Hippocampal formation (tissue), 2 donors: Measurements from ENCODE around the gene SLC4A2.
A peak's percentile ranks its signal among the peaks of the same experiment; 100 is the strongest.
"Not testable (repeated sequence)": the region's sequence is repeated elsewhere in the genome, so short reads cannot be mapped to it uniquely, and the experiment has no call there.

Experiments used
- DNase-seq, 2 donors: peaks; one replicate each; lab custom pipeline; 2025; lab: John Stamatoyannopoulos, UW

Gene SLC4A2

GRCh38 chr7:151059367-151060112 is at the start of gene SLC4A2:
Gene SLC4A2, plus strand, starts transcription at chr7:151059589. Its CDS starts 2,399 bp downstream, at chr7:151061988.
- peak; percentile 84 to 86 for DNase-seq

GRCh38 chr7:151010037-151010306 is 49.4 kb upstream of the SLC4A2 start:
- DNase-seq: no peak

GRCh38 chr7:151010307-151011096 is 48.9 kb upstream of the SLC4A2 start:
- no peak for DNase-seq

- no peak for DNase-seq
Observed at GRCh38 chr7:151011097-151011409, 48.3 kb upstream of the SLC4A2 start.

GRCh38 chr7:151011616-151012015 is 47.8 kb upstream of the SLC4A2 start:
- not testable (repeated sequence) for DNase-seq

- no peak for DNase-seq
Observed at GRCh38 chr7:151012031-151012692, 47.2 kb upstream of the SLC4A2 start.

- DNase-seq: no peak
Observed at GRCh38 chr7:151012911-151013347, 46.5 kb upstream of the SLC4A2 start.

GRCh38 chr7:151013356-151013732 is 46.0 kb upstream of the SLC4A2 start:
- DNase-seq: no peak

- DNase-seq: peak; percentile 37 to 54
Observed at GRCh38 chr7:151013733-151014497, 45.5 kb upstream of the SLC4A2 start.

- DNase-seq: no peak
Observed at GRCh38 chr7:151014950-151015349, 44.4 kb upstream of the SLC4A2 start.

GRCh38 chr7:151015967-151016366 is 43.4 kb upstream of the SLC4A2 start:
- DNase-seq: no peak

- DNase-seq: no peak
Observed at GRCh38 chr7:151016505-151016904, 42.9 kb upstream of the SLC4A2 start.

- no peak for DNase-seq
Observed at GRCh38 chr7:151016942-151017341, 42.4 kb upstream of the SLC4A2 start.

- no peak for DNase-seq
Observed at GRCh38 chr7:151017370-151017952, 41.9 kb upstream of the SLC4A2 start.

GRCh38 chr7:151017953-151018420 is 41.4 kb upstream of the SLC4A2 start:
- peak in 1 of 2 donors; percentile 30 for DNase-seq

- no peak for DNase-seq
Observed at GRCh38 chr7:151018421-151019129, 40.8 kb upstream of the SLC4A2 start.

GRCh38 chr7:151019130-151019447 is 40.3 kb upstream of the SLC4A2 start:
- DNase-seq: no peak

- DNase-seq: no peak
Observed at GRCh38 chr7:151020231-151020630, 39.2 kb upstream of the SLC4A2 start.

GRCh38 chr7:151023232-151023631 is 36.2 kb upstream of the SLC4A2 start:
- no peak for DNase-seq

- no peak for DNase-seq
Observed at GRCh38 chr7:151024435-151025056, 34.8 kb upstream of the SLC4A2 start, which contains the start of gene ATG9B. Gene ATG9B, minus strand, starts transcription at chr7:151024494. Its CDS starts 71 bp downstream, at chr7:151024423.
